Breast epithelium (tissue), 4 donors: ENCODE data around the gene TWF1. TPM values are rescaled to one million over a fixed set of nuclear protein-coding genes. Genes with fewer than 3 reads are reported as not detected.

Experiments
- DNase-seq, 2 donors: peaks; one replicate each; pipeline ENCODE4 v3.0.0-alpha.2; 2019; ENCODE audit warnings: low spot score in 2 of 2
- H3K27ac ChIP-seq, 2 donors: fragments of 200-600 bp; sonication (generic) in 1 of 2; one replicate each; pipeline ENCODE4 v1.5.1; 2016 to 2019; ENCODE audit warnings: mild to moderate bottlenecking in 1 of 2
- H3K27me3 ChIP-seq, 2 donors: fragments of 200-600 bp; sonication (generic) in 1 of 2; one replicate each; pipeline versions ENCODE4 v1.5.1 to v1.6.0; 2017 to 2019; ENCODE audit warnings: control low read depth in 1 of 2, mild to moderate bottlenecking in 1 of 2
- H3K36me3 ChIP-seq: fragments of 200-600 bp; one replicate; pipeline ENCODE4 v1.5.1; 2019
- H3K4me1 ChIP-seq, 2 donors: fragments of 200-600 bp; sonication (generic); one replicate each; pipeline ENCODE4 v1.5.1; 2016 to 2019; ENCODE audit warnings: control low read depth in 1 of 2
- H3K4me3 ChIP-seq, 3 donors: fragments of 200-600 bp; sonication (generic); 1 replicate in 2 of 3; 2 replicates in 1 of 3; pipeline ENCODE4 v1.5.1; 2016 to 2019; ENCODE audit warnings: mild to moderate bottlenecking in 3 of 3, moderate library complexity in 2 of 3
- H3K9me3 ChIP-seq, 2 donors: fragments of 200-600 bp; sonication (generic) in 1 of 2; one replicate each; pipeline ENCODE4 v1.5.1; 2016 to 2019; ENCODE audit warnings: control low read depth in 1 of 2
- POLR2A ChIP-seq: fragments of 450-650 bp; IDR thresholded peaks from one replicate; pipeline ENCODE4 v1.6.1; 2016; ENCODE audit warnings: antibody characterized with exemption, mild to moderate bottlenecking, moderate library complexity
- POLR2AphosphoS5 ChIP-seq, 3 donors: sonication (generic); formaldehyde crosslinking; IDR thresholded peaks; one replicate each; pipeline ENCODE4 v1.6.1; 2017; ENCODE audit warnings: antibody characterized with exemption in 3 of 3
- intact Hi-C: fragments of 100-400 bp; cut with DNase I; formaldehyde crosslinking; loops from one replicate; pipeline ENCODE4 v1.15.1; 2023; ENCODE audit warnings: low total_unique reads
- total RNA-seq, 3 donors: library from RNA; depleted of rRNA; stranded (reverse); fragments of >200 nt; gene quantifications; one replicate each; pipeline ENCODE4 v1.1.0, GENCODE V29; 2016
- TF ChIP-seq, protein P1 (sequence below), 3 donors: fragments of 450-650 bp; IDR thresholded peaks; one replicate each; pipeline ENCODE4 v1.5.1; 2016 to 2017; ENCODE audit warnings: antibody characterized with exemption in 3 of 3, mild to moderate bottlenecking in 3 of 3, moderate library complexity in 3 of 3

The TWF1 gene
- total RNA-seq, 3 donors from 2014 or later: 73.6 to 102 (median 92.1) TPM

DNA sequence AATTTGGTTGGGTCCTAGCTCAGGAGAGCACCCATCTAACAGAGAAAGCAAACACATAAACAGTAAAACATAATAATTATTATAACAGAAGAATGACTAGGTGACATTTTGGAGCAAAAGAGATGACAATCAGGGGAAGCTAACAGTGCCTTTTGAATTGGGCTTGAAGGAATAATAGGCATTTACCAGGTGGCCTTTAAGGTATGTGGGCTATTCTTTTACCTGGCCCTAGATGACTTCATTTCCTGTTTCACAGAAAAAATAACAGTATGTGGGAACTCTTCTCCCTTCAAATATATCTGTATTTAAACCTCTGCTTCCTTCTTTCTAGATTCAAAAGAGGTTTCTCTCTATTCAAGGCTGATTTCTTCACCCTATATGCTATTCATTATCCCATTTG is 43.5 kb downstream of the TWF1 start:
- H3K36me3 ChIP-seq: no peaks in the 10 kb centered on the region
- H3K9me3 ChIP-seq: no peaks in the 10 kb centered on the region
- TF ChIP-seq POLR2A: no peak
- TF ChIP-seq POLR2AphosphoS5 (IDR thresholded peaks at IDR 0.05): no peak
- TF ChIP-seq, protein P1, sequence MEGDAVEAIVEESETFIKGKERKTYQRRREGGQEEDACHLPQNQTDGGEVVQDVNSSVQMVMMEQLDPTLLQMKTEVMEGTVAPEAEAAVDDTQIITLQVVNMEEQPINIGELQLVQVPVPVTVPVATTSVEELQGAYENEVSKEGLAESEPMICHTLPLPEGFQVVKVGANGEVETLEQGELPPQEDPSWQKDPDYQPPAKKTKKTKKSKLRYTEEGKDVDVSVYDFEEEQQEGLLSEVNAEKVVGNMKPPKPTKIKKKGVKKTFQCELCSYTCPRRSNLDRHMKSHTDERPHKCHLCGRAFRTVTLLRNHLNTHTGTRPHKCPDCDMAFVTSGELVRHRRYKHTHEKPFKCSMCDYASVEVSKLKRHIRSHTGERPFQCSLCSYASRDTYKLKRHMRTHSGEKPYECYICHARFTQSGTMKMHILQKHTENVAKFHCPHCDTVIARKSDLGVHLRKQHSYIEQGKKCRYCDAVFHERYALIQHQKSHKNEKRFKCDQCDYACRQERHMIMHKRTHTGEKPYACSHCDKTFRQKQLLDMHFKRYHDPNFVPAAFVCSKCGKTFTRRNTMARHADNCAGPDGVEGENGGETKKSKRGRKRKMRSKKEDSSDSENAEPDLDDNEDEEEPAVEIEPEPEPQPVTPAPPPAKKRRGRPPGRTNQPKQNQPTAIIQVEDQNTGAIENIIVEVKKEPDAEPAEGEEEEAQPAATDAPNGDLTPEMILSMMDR (IDR thresholded peaks at IDR 0.05): no peak
- no peak for DNase-seq
- H3K4me3 ChIP-seq: no peak overlapping the region
- peaks cover 0 to 13% of the 10 kb centered on the region in 2 donors for H3K4me1 ChIP-seq
- no peak overlapping the region for H3K27ac ChIP-seq
- intact Hi-C loops: no loop called here
- H3K27me3 ChIP-seq: no peaks in the 10 kb centered on the region

DNA sequence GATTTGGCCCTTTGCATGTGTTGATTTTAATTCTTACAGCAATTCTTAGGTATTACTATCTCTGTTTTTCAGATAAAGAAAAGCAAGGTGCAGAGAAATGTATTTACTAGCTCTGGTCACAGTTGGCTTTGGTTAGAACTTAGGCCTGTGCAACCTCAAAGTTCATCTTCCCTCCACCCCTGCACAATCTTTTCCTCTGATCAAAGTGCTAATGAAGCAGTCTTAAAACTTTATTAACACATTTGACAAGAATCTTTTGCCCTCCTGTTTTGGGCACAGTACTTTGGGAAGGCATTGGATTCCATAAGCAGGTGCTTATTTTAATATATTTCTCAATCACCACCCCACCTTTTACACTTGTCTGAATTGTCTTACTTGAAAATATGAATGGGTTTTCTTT is 44.6 kb downstream of the TWF1 start:
- Histone ChIP-seq H3K27me3 (no peaks in the 10 kb centered on the region), H3K9me3 (no peaks in the 10 kb centered on the region), H3K4me1 (peaks cover 0 to 16% of the 10 kb centered on the region in 2 donors), H3K36me3 (no peaks in the 10 kb centered on the region), H3K4me3 (no peak overlapping the region), H3K27ac (no peak overlapping the region)
- intact Hi-C loops: no loop called here
- DNase-seq: no peak
- TF ChIP-seq POLR2A (no peak), POLR2AphosphoS5 (IDR thresholded peaks at IDR 0.05) (no peak)
- TF ChIP-seq, protein P1 (IDR thresholded peaks at IDR 0.05): no peak

DNA sequence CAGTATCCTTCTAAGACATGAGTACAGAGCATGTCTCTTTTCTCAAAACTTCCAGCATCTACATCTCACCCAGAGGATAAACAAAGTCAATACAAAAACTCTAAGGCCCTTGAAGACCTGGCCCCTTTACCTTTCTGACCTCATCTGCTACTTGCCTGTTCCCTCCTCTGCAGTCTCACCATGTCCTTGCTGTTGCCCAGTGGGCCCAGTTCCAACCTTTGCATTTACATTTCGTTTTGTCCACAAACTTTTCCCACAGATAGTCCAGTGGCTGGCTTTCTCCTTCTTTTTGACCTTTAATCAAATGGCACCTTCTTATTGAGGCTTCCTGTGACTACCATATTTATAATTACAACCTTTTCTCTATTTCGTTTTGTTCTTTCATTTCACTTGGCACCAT is 45.7 kb downstream of the TWF1 start:
- Histone ChIP-seq H3K4me1 (peaks cover 0 to 16% of the 10 kb centered on the region in 2 donors), H3K36me3 (no peaks in the 10 kb centered on the region), H3K4me3 (peak overlapping the region in 1 of 3 donors; percentile 82), H3K27ac (no peak overlapping the region), H3K27me3 (no peaks in the 10 kb centered on the region), H3K9me3 (no peaks in the 10 kb centered on the region)
- intact Hi-C loops: no loop called here
- TF ChIP-seq, protein P1 (IDR thresholded peaks at IDR 0.05): no peak
- TF ChIP-seq POLR2AphosphoS5 (IDR thresholded peaks at IDR 0.05) (no peak), POLR2A (no peak)
- no peak for DNase-seq

DNA sequence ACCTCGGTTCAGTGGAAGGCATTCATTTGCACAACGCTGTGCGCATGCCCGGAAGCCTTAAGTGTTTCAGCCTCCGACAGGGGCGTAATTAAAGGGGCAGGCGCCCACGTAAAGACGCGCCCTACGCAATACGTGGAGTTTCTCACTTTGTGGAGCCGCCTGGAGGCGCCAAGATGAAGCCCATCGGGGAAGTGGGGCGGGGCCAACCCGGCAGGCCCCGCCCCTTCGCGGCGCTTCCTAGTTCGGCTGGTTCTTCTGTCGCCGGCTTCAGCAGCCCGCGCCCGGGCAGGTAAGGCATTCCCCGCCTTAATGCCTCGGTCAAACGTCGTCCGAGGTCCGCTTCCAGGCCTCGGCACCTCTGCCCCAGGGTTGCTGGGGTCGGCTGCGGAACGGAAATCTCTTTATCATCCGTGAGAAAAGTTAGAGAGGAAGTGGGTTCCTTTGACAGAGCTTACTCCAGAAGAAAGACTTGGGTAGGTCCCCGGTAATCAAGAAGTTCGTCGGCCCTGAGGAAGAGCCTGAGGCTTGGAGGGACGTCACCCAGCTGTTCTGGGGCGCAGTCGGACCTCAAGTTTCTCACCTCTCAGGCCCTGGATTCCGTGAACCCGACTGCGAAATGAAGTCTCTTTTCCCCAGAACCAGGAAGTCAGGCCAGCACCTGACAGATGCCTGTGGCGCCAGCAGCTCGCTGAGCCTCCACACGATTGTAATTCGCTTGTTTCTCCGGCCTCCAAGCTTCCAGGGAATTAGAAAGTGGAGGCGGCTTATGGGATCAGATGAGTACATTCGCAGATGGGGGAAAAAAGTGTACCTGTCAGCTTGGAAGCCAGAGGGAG is 47.2 kb downstream of the TWF1 start, which contains the start of the genes IRAK4 and PUS7L:
IRAK4 (plus strand) TSS at position 224 of the 836 bp plus-strand sequence. CDS start 9,161 bp downstream, outside the sequence.
PUS7L (minus strand) TSS at position 63 of the 836 bp plus-strand sequence. CDS start 3,545 bp downstream, outside the sequence.
- Histone ChIP-seq H3K27ac (peak within 1 kb of the TSS; percentile 88 to 95), H3K9me3 (no peaks in the 10 kb centered on the region)
- intact Hi-C loops: no loop called here

More for the DNA sequence above, 47.2 kb downstream of the TWF1 start, which contains the start of the genes IRAK4 and PUS7L:
- DNase-seq: peak; percentile 92 to 95
- H3K27me3 ChIP-seq: no peaks in the 10 kb centered on the region
- peak; percentile 68 to 84 (median 73) for TF ChIP-seq POLR2AphosphoS5 (IDR thresholded peaks at IDR 0.05)
- TF ChIP-seq POLR2A: peak; percentile 75
- TF ChIP-seq, protein P1 (IDR thresholded peaks at IDR 0.05): peak in 2 of 3 donors; percentile 32 to 49
- H3K36me3 ChIP-seq: no peaks in the 10 kb centered on the region
- H3K4me1 ChIP-seq: peaks cover 0 to 16% of the 10 kb centered on the region in 2 donors
- H3K4me3 ChIP-seq: peak within 1 kb of the TSS; percentile 65 to 82 (median 73)
